RWPE1 (cell line): ENCODE data around the gene NHERF1.

ENCODE experiments used
- CTCF ChIA-PET: fragments of 350-600 bp; sonication (Branson Sonifier 250); formaldehyde crosslinking; extraction: SDS; loops from one replicate; lab custom pipeline; 2021; lab: Yijun Ruan, JAX
- POLR2A ChIA-PET: fragments of 400-600 bp; formaldehyde crosslinking; extraction: SDS; loops from one replicate; lab custom pipeline; 2020; ENCODE audit warnings: antibody characterized with exemption; ENCODE audit not compliant: low non-redundant PET; lab: Yijun Ruan, JAX
- DNase-seq: peaks from one replicate; pipeline ENCODE4 v3.0.0; 2012; ENCODE audit warnings: low spot score
- H3K27ac ChIP-seq: fragments of 450-650 bp; 2 replicates; pipeline ENCODE4 v1.5.1; 2017
- TF ChIP-seq, protein P1 (sequence below): fragments of 450-650 bp; conservative IDR thresholded peaks from 2 replicates; pipeline ENCODE4 v1.5.1; 2017; ENCODE audit warnings: low read depth, mild to moderate bottlenecking

NHERF1 gene

DNA sequence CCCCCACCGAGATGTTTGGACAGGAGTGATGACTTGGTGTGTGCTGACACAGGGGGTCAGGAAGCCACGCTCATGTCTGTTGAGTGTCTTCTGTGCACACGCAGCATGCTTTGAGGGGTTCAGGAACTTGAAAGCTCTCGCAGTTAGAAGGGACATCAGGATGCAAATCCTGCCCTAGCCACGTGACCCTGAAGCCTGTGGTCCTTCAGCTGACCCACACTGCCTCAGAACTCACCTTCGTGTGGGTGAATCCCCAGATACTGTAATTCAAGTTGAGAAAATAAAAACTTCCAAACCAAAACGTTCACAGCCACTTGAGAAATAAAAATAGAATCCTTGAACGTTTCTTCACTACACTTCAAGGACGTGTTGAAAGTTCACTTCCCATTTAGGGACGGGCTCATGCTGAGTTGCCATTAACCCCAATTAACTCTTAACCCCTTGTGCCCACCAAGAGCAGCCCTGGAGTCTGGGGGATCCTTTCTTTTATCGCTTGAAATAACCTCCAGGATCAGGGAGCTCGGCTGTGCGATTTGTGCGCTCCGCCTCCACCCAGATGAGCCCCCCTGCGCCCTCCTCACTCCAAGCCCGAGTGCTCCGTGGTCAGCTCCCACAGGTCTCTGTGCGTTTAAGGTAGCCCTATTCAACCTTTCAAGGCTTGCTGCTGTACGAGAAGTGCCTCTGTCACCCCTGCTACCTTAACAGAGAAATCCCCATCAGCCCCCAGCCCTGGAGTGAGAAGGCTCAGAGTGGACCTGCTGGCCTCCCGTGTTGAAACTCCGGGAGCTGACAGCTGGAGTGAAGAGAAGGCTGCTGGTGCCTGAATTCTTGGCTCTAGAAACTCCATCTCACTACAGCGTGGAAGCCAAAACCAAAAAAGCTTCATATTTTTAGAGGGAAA is 63.9 kb downstream of the NHERF1 start:
- ChIA-PET CTCF (interaction anchor here (0.5 to 0.6 kb wide), 3 partner anchors 19 to 170 kb away, joined by 3 to 6 read pairs (median 3); no protein-coding TSS in a partner anchor), POLR2A (no interaction called here)
- H3K27ac ChIP-seq: no peak overlapping the region
- DNase-seq: no peak
- TF ChIP-seq, protein P1, sequence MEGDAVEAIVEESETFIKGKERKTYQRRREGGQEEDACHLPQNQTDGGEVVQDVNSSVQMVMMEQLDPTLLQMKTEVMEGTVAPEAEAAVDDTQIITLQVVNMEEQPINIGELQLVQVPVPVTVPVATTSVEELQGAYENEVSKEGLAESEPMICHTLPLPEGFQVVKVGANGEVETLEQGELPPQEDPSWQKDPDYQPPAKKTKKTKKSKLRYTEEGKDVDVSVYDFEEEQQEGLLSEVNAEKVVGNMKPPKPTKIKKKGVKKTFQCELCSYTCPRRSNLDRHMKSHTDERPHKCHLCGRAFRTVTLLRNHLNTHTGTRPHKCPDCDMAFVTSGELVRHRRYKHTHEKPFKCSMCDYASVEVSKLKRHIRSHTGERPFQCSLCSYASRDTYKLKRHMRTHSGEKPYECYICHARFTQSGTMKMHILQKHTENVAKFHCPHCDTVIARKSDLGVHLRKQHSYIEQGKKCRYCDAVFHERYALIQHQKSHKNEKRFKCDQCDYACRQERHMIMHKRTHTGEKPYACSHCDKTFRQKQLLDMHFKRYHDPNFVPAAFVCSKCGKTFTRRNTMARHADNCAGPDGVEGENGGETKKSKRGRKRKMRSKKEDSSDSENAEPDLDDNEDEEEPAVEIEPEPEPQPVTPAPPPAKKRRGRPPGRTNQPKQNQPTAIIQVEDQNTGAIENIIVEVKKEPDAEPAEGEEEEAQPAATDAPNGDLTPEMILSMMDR: no peak

DNA sequence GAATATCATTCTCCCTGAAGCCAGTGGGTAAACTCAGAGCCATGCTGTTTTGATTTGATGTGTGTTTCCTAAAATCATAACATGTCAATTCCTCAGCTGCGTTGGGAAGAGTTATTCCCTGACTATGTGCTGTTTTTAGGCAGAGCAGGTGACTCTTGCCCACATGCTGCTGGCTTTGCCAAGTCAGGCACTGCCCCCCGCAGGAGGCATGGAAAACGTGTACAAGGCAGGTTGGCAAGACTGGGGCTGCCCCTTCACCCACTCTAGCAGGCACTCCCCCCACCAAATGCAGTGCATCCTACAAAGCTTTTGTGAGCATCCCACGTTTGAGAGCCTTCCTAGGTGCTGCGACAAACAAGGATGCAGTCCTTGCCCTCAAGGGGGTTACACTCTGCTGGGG is 66.0 kb downstream of the NHERF1 start:
- ChIA-PET CTCF (interaction anchor here (0.6 kb wide), 2 partner anchors 37 to 107 kb away, joined by 4 read pairs; no protein-coding TSS in a partner anchor), POLR2A (no interaction called here)
- H3K27ac ChIP-seq: no peak overlapping the region
- TF ChIP-seq, protein P1: no peak
- peak; percentile 9 for DNase-seq

DNA sequence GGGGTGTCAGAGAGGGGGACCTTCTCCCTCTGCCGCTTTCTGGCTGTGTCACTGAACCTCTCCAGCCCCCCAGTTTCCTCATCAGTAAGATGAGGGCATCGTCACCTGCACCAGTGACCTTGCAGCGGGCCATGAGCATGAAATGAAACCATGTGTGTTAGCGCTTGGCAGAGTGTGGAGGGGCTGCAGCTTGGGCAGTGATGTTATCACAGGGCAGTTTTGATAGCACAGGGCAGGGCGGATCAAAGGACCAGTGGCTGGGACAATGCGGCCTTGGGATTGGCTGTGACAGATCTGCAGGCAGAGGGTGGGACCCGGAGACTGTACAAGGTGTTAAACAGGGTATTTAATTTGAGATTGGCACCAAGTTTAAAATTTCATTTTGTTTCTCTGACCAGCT is 66.6 kb downstream of the NHERF1 start:
- TF ChIP-seq, protein P1: no peak
- ChIA-PET POLR2A (no interaction called here), CTCF (interaction anchor here (0.6 kb wide), 1 partner anchor 108 kb away, joined by 4 read pairs; no protein-coding TSS in a partner anchor)
- H3K27ac ChIP-seq: no peak overlapping the region
- no peak for DNase-seq

DNA sequence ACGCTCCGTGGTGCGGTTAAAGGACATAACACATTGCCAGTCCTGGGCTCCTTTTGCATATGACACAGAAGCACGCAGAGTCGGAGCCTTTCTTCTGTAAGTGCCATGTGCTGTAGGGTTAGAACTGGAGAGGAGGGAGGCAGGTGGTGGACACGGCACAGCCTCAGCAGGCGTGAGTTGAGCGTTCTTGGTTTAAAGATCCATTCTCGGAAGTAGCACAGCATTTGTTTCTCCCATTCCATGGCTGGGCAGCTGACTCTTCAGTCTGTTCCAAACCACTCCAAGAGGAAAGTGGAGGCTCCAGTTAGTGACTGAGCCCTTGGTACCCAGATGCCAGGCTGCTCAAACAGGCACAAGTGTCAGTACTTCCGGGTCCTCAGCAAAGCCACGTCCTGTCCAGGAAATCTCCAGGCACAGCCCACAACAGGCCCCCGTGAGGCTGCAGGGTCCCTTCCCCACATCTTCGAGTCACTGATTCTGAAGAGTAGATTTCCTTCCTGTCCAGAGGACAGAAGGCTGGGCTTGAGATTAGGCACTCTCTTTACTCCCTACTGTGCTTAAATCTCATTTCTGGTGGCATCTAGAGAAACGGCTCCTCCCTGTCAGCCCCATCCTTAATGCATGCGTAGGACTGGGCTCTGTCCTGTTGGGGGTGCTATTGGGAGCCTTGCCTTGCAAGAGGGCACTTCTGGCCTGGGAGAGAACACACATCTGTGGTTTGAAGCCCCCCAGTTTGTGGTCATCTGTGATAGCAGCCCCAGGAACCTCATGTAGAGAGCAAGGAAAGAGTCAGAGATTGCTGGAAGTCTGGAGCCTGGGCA is 67.3 kb downstream of the NHERF1 start:
- TF ChIP-seq, protein P1: no peak
- DNase-seq: no peak
- no peak overlapping the region for H3K27ac ChIP-seq
- ChIA-PET POLR2A (no interaction called here), CTCF (no interaction called here)

DNA sequence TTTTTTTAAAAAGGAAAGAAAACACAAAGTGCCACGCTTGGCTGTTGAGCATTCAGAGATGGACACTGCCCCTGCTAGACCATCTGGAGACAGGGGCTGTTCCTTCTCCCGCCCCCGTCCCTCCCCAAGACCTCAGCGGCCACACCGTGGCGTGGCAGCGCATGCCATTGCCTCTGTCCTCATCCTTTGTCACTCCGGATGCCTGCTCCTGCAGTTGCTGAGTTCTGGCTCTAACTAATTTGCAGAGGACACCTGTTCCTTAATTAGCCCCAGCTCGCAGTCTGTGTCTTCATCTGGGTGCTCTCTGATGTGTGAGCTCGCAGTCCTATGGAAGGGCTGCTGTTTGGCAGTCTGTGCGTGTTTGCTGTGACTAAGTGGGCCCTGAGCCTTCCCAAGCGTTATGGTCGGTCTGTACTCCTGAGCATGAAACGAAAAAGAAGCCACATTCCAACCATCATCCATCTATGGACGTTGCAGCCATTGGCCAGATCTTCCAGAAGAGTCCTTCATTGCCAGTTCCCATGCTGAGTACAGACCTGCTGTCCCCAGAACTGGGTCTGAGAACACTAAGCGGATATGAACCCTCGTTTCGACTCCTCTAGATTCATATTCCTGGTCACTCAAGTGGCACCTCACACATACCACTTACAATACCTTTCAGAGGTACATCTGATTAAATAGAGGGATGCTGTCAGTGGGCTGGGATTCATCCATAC is 68.6 kb downstream of the NHERF1 start:
- POLR2A ChIA-PET: no interaction called here
- no peak overlapping the region for H3K27ac ChIP-seq
- TF ChIP-seq, protein P1: no peak
- no peak for DNase-seq
- CTCF ChIA-PET: no interaction called here
